HepG2 (cell line): ENCODE measurements around the gene COLGALT1. TPM values are rescaled to one million over a fixed set of nuclear protein-coding genes. Genes with fewer than 3 reads are reported as not detected.

ENCODE experiments used
- AFF4 ChIP-seq: sonication (generic); formaldehyde crosslinking; IDR thresholded peaks from 2 replicates; pipeline ENCODE4 v1.4.0; 2020; ENCODE audit warnings: missing genetic modification reagents
- BORCS8-MEF2B ChIP-seq: sonication (generic); formaldehyde crosslinking; IDR thresholded peaks from 2 replicates; pipeline ENCODE4 v1.8.0; 2022; ENCODE audit warnings: mild to moderate bottlenecking, missing genetic modification reagents
- ETV6 ChIP-seq: sonication (generic); formaldehyde crosslinking; conservative IDR thresholded peaks from 2 replicates; pipeline ENCODE4 v1.4.0; 2020; ENCODE audit warnings: missing genetic modification reagents
- FOXK1 ChIP-seq: sonication (generic); formaldehyde crosslinking; IDR thresholded peaks from 2 replicates; pipeline ENCODE4 v1.4.0; 2020; ENCODE audit warnings: low read depth, missing genetic modification reagents, borderline replicate concordance
- GATAD2A ChIP-seq: IDR thresholded peaks from 2 replicates; pipeline ENCODE4 v1.6.1; 2016
- GLI4 ChIP-seq: sonication (generic); formaldehyde crosslinking; IDR thresholded peaks from 2 replicates; pipeline ENCODE4 v1.5.1; 2020; ENCODE audit warnings: missing genetic modification reagents, mild to moderate bottlenecking, moderate library complexity, borderline replicate concordance
- HIVEP1 ChIP-seq: sonication (generic); formaldehyde crosslinking; IDR thresholded peaks from 2 replicates; pipeline ENCODE4 v1.4.0; 2020; ENCODE audit warnings: mild to moderate bottlenecking, missing genetic modification reagents
- HOMEZ ChIP-seq: IDR thresholded peaks from 2 replicates; pipeline ENCODE4 v1.6.1; 2016; ENCODE audit warnings: low read depth
- HOXA3 ChIP-seq: sonication (generic); formaldehyde crosslinking; IDR thresholded peaks from 2 replicates; pipeline ENCODE4 v1.5.0; 2020; ENCODE audit warnings: missing genetic modification reagents
- KDM6A ChIP-seq: IDR thresholded peaks from 2 replicates; pipeline ENCODE4 v1.6.1; 2016; ENCODE audit warnings: low read depth
- MYC ChIP-seq: sonication (generic); formaldehyde crosslinking; IDR thresholded peaks from 2 replicates; pipeline ENCODE4 v1.9.0; 2021; ENCODE audit warnings: missing genetic modification reagents, borderline replicate concordance
- NFE2L2 ChIP-seq: fragments of 150-350 bp; IDR thresholded peaks from 2 replicates; pipeline ENCODE4 v1.6.1; 2014; ENCODE audit warnings: low read length
- NFKB2 ChIP-seq: sonication (generic); formaldehyde crosslinking; IDR thresholded peaks from 2 replicates; pipeline ENCODE4 v1.4.0; 2020; ENCODE audit warnings: missing genetic modification reagents, borderline replicate concordance
- ONECUT2 ChIP-seq: sonication (generic); formaldehyde crosslinking; IDR thresholded peaks from 2 replicates; pipeline ENCODE4 v1.4.0; 2020; ENCODE audit warnings: missing genetic modification reagents
- POGK ChIP-seq: sonication (generic); formaldehyde crosslinking; conservative IDR thresholded peaks from 2 replicates; pipeline ENCODE4 v1.8.0; 2022; ENCODE audit warnings: mild to moderate bottlenecking, moderate library complexity, missing genetic modification reagents
- POLR2AphosphoS2 ChIP-seq: IDR thresholded peaks from 2 replicates; pipeline ENCODE4 v1.6.1; 2011; ENCODE audit warnings: low read depth, low read length, improper control_type of control experiment
- SKI ChIP-seq: fragments of 450-650 bp; IDR thresholded peaks from one replicate; pipeline ENCODE4 v1.6.1; 2018; ENCODE audit warnings: mild to moderate bottlenecking; ENCODE audit not compliant: partially characterized antibody
- STAG1 ChIP-seq: sonication (generic); formaldehyde crosslinking; IDR thresholded peaks from 2 replicates; pipeline ENCODE4 v1.4.0; 2020; ENCODE audit warnings: missing genetic modification reagents
- ZNF180 ChIP-seq: sonication (generic); formaldehyde crosslinking; IDR thresholded peaks from 2 replicates; pipeline ENCODE4 v1.4.0; 2020; ENCODE audit warnings: low read depth, missing genetic modification reagents, borderline replicate concordance
- ZNF33B ChIP-seq: sonication (generic); formaldehyde crosslinking; IDR thresholded peaks from 2 replicates; pipeline ENCODE4 v1.5.1; 2020; ENCODE audit warnings: mild to moderate bottlenecking, missing genetic modification reagents
- ZNF484 ChIP-seq: sonication (generic); formaldehyde crosslinking; IDR thresholded peaks from 2 replicates; pipeline ENCODE4 v1.5.1; 2020; ENCODE audit warnings: mild to moderate bottlenecking, low read depth, missing genetic modification reagents, borderline replicate concordance
- ZNF562 ChIP-seq: sonication (generic); formaldehyde crosslinking; IDR thresholded peaks from 2 replicates; pipeline ENCODE4 v1.8.0; 2022; ENCODE audit warnings: missing genetic modification reagents, borderline replicate concordance
- ZNF619 ChIP-seq: sonication (generic); formaldehyde crosslinking; IDR thresholded peaks from 2 replicates; pipeline ENCODE4 v1.4.0; 2020; ENCODE audit warnings: mild to moderate bottlenecking, missing genetic modification reagents
- ZNF674 ChIP-seq: sonication (generic); formaldehyde crosslinking; IDR thresholded peaks from 2 replicates; pipeline ENCODE4 v1.5.0; 2020; ENCODE audit warnings: low read depth, mild to moderate bottlenecking, missing genetic modification reagents
- polyA plus RNA-seq, 8 experiments: library from polyadenylated mRNA; depleted of rRNA in 3 of 8; stranded (reverse) in 7 of 8; unstranded in 1 of 8; fragments of >200 nt; fragmentation: Illumina TruSeq in 4 of 8; extraction: Trizol in 4 of 8; gene quantifications; 2 replicates each; pipeline versions ENCODE4 v1.2.1 to v1.2.3, GENCODE V29; 2011 to 2016; ENCODE audit warnings: low read depth in 4 of 8, missing spikeins in 1 of 8, mixed read lengths in 1 of 8; ENCODE audit not compliant: insufficient read depth in 1 of 8
- total RNA-seq, 5 experiments: library from RNA; depleted of rRNA; stranded (reverse); fragments of >200 nt; fragmentation: Illumina TruSeq; extraction: Trizol; gene quantifications; 2 replicates each; pipeline ENCODE4 v1.2.3, GENCODE V29; 2016; ENCODE audit warnings: low read depth in 1 of 5

Gene COLGALT1
- total and polyA plus RNA-seq, 2 of the 13 experiments (the other 11 are each of a cell fraction or from before 2014, with no cell fraction given) = 58.0 to 211 TPM

- TF ChIP-seq STAG1 (CRISPR knock-in tag) (peak; percentile 62), SKI (no peak), BORCS8-MEF2B (CRISPR knock-in tag) (peak; percentile 100), ETV6 (CRISPR knock-in tag) (peak; percentile 97), ZNF180 (CRISPR knock-in tag) (peak; percentile 24; the same call in 1 of the 2 replicates), AFF4 (CRISPR knock-in tag) (peak; percentile 84), POGK (CRISPR knock-in tag) (peak; percentile 99), ZNF562 (CRISPR knock-in tag) (peak; percentile 75; the same call in 1 of the 2 replicates), ZNF33B (CRISPR knock-in tag) (peak; percentile 100), GATAD2A (CRISPR knock-in tag) (peak; percentile 21; the same call in 1 of the 2 replicates), HOMEZ (0 out of 2 replicates have a peak, but pooled peaks have one; percentile 54), MYC (peak; percentile 98), NFE2L2 (no peak), ONECUT2 (CRISPR knock-in tag) (peak; percentile 55; the same call in 1 of the 2 replicates), ZNF619 (CRISPR knock-in tag) (peak; percentile 57; the same call in 1 of the 2 replicates), FOXK1 (CRISPR knock-in tag) (0 out of 2 replicates have a peak, but pooled peaks have one; percentile 8), POLR2AphosphoS2 (no peak), NFKB2 (peak; percentile 99), HIVEP1 (CRISPR knock-in tag) (no peak; the same call in 1 of the 2 replicates), ZNF674 (CRISPR knock-in tag) (peak; percentile 40; the same call in 1 of the 2 replicates), KDM6A (CRISPR knock-in tag) (no peak), GLI4 (CRISPR knock-in tag) (peak; percentile 99), HOXA3 (peak; percentile 95), ZNF484 (CRISPR knock-in tag) (peak; percentile 91; the same call in 1 of the 2 replicates)
Measured at GRCh38 chr19:17605761-17606589, 50.5 kb downstream of the COLGALT1 start (continued).
